HCT116 (cell line): ENCODE data around the gene DOCK11. TPM values are rescaled to one million over a fixed set of nuclear protein-coding genes. Genes with fewer than 3 reads are reported as not detected.

Experiments used
- ATAC-seq: fragments of 200-7000 bp; cut with Tn5 transposase; 2 replicates; pipeline ENCODE4 v1.9.1; 2020; ENCODE audit warnings: mild to moderate bottlenecking, moderate library complexity
- BruUV-seq: library from RNA; stranded (reverse); fragments of 400-500 nt; replicated peaks from 2 replicates; lab custom pipeline; 2021; lab: Mats Ljungman, UMichigan
- CTCF ChIA-PET: fragments of 300-600 bp; sonication (Branson Sonifier 250); formaldehyde crosslinking; loops from one replicate; lab custom pipeline; 2021; ENCODE audit warnings: antibody characterized with exemption; lab: Charles Lee
- POLR2A ChIA-PET: fragments of 300-600, 350-600 bp; sonication (Branson Sonifier 250); formaldehyde crosslinking; loops from one replicate; lab custom pipeline; 2021; ENCODE audit warnings: antibody characterized with exemption; lab: Charles Lee
- RAD21 ChIA-PET, 2 experiments: fragments of 300-600 bp; sonication (Branson Sonifier 250); formaldehyde crosslinking; loops; one replicate each; lab custom pipeline; 2023; ENCODE audit warnings: low total read pairs in 2 of 2; ENCODE audit not compliant: uncharacterized antibody in 2 of 2, unreplicated experiment in 2 of 2, low non-redundant PET in 1 of 2; lab: Charles Lee
- DNase-seq: peaks from one replicate; pipeline ENCODE4 v3.0.0-alpha.2; 2010; ENCODE audit warnings: low read depth, low spot score
- H2AFZ ChIP-seq: fragments of 200-600 bp; shearing (Covaris generic), sonication (generic); 2 replicates; pipeline ENCODE4 v1.6.1; 2017; ENCODE audit warnings: low read depth, mixed run types, mixed read lengths, antibody characterized with exemption, low read length; ENCODE audit not compliant: poor library complexity, severe bottlenecking
- H3K27ac ChIP-seq: 2 replicates; pipeline ENCODE4 v1.5.1; 2012; ENCODE audit warnings: low read depth, low read length
- H3K27me3 ChIP-seq: fragments of 200-600 bp; sonication (generic); 2 replicates; pipeline ENCODE4 v1.6.1; 2016; ENCODE audit warnings: mixed run types, low read length, mixed read lengths; ENCODE audit not compliant: insufficient read depth
- H3K36me3 ChIP-seq, 2 experiments: fragments of 200-500 bp in 1 of 2; fragments of 200-600 bp in 1 of 2; sonication (Bioruptor generic) in 1 of 2; sonication (generic) in 1 of 2; 2 replicates each; pipeline versions ENCODE4 v1.5.1 to v1.6.1; 2014 to 2016; ENCODE audit warnings: low read length in 2 of 2, inconsistent platforms in 1 of 2, mixed read lengths in 1 of 2, mixed run types in 1 of 2; ENCODE audit not compliant: insufficient read depth in 2 of 2, control insufficient read depth in 1 of 2
- H3K4me1 ChIP-seq, 2 experiments: fragments of 200-600 bp in 1 of 2; sonication (generic) in 1 of 2; 2 replicates each; pipeline versions ENCODE4 v1.5.1 to v1.6.1; 2012 to 2017; ENCODE audit warnings: low read length in 2 of 2, inconsistent platforms in 1 of 2, mild to moderate bottlenecking in 1 of 2, mixed read lengths in 1 of 2, mixed run types in 1 of 2, moderate library complexity in 1 of 2; ENCODE audit not compliant: insufficient read depth in 2 of 2, control insufficient read depth in 1 of 2
- H3K4me2 ChIP-seq: fragments of 200-600 bp; sonication (generic); 2 replicates; pipeline ENCODE4 v1.6.1; 2017; ENCODE audit warnings: mixed run types, low read length, mixed read lengths
- H3K4me3 ChIP-seq, 2 experiments: fragments of 200-600 bp in 1 of 2; sonication (generic) in 1 of 2; replicated peaks in 1 of 2; 2 replicates each; pipeline ENCODE4 v1.5.1; 2011 to 2016; ENCODE audit warnings: low read length in 2 of 2, control low read depth in 1 of 2, low read depth in 1 of 2, mild to moderate bottlenecking in 1 of 2, mixed read lengths in 1 of 2, mixed run types in 1 of 2
- H3K79me2 ChIP-seq: fragments of 200-600 bp; sonication (generic); 2 replicates; pipeline ENCODE4 v1.6.1; 2017; ENCODE audit warnings: mild to moderate bottlenecking, mixed run types, low read length, moderate library complexity, mixed read lengths; ENCODE audit not compliant: insufficient read depth
- H3K9ac ChIP-seq: fragments of 200-600 bp; sonication (generic); 2 replicates; pipeline ENCODE4 v1.6.1; 2016; ENCODE audit warnings: low read length, mixed read lengths
- H3K9me2 ChIP-seq: fragments of 200-600 bp; sonication (generic), shearing (Covaris generic); 2 replicates; pipeline ENCODE4 v1.6.1; 2017; ENCODE audit warnings: mixed run types, mild to moderate bottlenecking, moderate library complexity; ENCODE audit not compliant: insufficient read depth
- H3K9me3 ChIP-seq, 2 experiments: fragments of 200-500 bp in 1 of 2; fragments of 200-600 bp in 1 of 2; sonication (Bioruptor generic) in 1 of 2; sonication (generic) in 1 of 2; 2 replicates each; pipeline ENCODE4 v1.6.1; 2014 to 2017; ENCODE audit warnings: low read length in 2 of 2, mixed read lengths in 2 of 2, inconsistent platforms in 1 of 2, low read depth in 1 of 2, mild to moderate bottlenecking in 1 of 2, mixed run types in 1 of 2, moderate library complexity in 1 of 2; ENCODE audit not compliant: control insufficient read depth in 1 of 2, insufficient read depth in 1 of 2
- H4K20me1 ChIP-seq: fragments of 200-600 bp; sonication (generic), shearing (Covaris generic); 2 replicates; pipeline ENCODE4 v1.6.1; 2017; ENCODE audit warnings: mixed run types, mild to moderate bottlenecking, moderate library complexity; ENCODE audit not compliant: insufficient read depth
- CEBPB ChIP-seq: IDR thresholded peaks from 2 replicates; pipeline ENCODE4 v1.6.1; 2012; ENCODE audit warnings: low read depth
- EGR1 ChIP-seq: IDR thresholded peaks from 2 replicates; pipeline ENCODE4 v1.6.1; 2012; ENCODE audit warnings: low read depth
- EZH2 ChIP-seq: fragments of 200-600 bp; sonication (generic); IDR thresholded peaks from 2 replicates; pipeline ENCODE4 v1.6.1; 2017; ENCODE audit warnings: antibody characterized with exemption, mixed run types
- EZH2phosphoT487 ChIP-seq: fragments of 200-600 bp; IDR thresholded peaks from 2 replicates; pipeline ENCODE4 v1.6.1; 2018; ENCODE audit warnings: antibody characterized with exemption, borderline replicate concordance
- POLR2A ChIP-seq: IDR thresholded peaks from 2 replicates; pipeline ENCODE4 v1.7.0; 2011; ENCODE audit warnings: borderline replicate concordance; ENCODE audit not compliant: insufficient read depth, insufficient read length; ENCODE audit errors: extremely low read depth
- POLR2AphosphoS5 ChIP-seq: IDR thresholded peaks from 2 replicates; pipeline ENCODE4 v1.6.1; 2011; ENCODE audit warnings: mild to moderate bottlenecking, low read depth, low read length, moderate library complexity
- RAD21 ChIP-seq: IDR thresholded peaks from 2 replicates; pipeline ENCODE4 v1.6.1; 2012; ENCODE audit warnings: low read depth, mild to moderate bottlenecking
- SIN3A ChIP-seq: IDR thresholded peaks from 2 replicates; pipeline ENCODE4 v1.6.1; 2012; ENCODE audit warnings: low read depth
- YY1 ChIP-seq: IDR thresholded peaks from 2 replicates; pipeline ENCODE4 v1.6.1; 2011; ENCODE audit warnings: low read length, low read depth, moderate library complexity, mild to moderate bottlenecking; ENCODE audit not compliant: insufficient replicate concordance; ENCODE audit errors: extremely low read depth
- ZFX ChIP-seq: fragments of 450-650 bp; IDR thresholded peaks from 2 replicates; pipeline ENCODE4 v1.6.1; 2017
- ZNF274 ChIP-seq: fragments of 200-500 bp; sonication (Bioruptor generic); IDR thresholded peaks from 2 replicates; pipeline ENCODE4 v1.6.1; 2014; ENCODE audit warnings: mild to moderate bottlenecking, low read depth, low read length, inconsistent platforms
- intact Hi-C: fragments of 100-400 bp; cut with micrococcal nuclease; formaldehyde crosslinking; loops from 2 replicates; pipeline ENCODE4 v1.10.0; 2022
- total RNA-seq: library from RNA; stranded (reverse); gene quantifications from one replicate; pipeline ENCODE4 v1.2.1, GENCODE V29; 2021; ENCODE audit not compliant: unreplicated experiment
- TF ChIP-seq, protein P1 (sequence below): IDR thresholded peaks from 2 replicates; pipeline ENCODE4 v1.6.1; 2012
- TF ChIP-seq, protein P2 (sequence below), 3 experiments: fragments of 200-600 bp in 1 of 3; sonication (generic) in 1 of 3; IDR thresholded peaks in 2 of 3; conservative IDR thresholded peaks in 1 of 3; 2 replicates each; pipeline ENCODE4 v1.5.1; 2012 to 2017; ENCODE audit warnings: low read depth in 2 of 3, low read length in 2 of 3, antibody characterized with exemption in 1 of 3, borderline replicate concordance in 1 of 3, control low read depth in 1 of 3, mild to moderate bottlenecking in 1 of 3, mixed read lengths in 1 of 3, mixed run types in 1 of 3, moderate library complexity in 1 of 3; ENCODE audit not compliant: insufficient read depth in 1 of 3
- TF ChIP-seq, protein P3 (sequence below): IDR thresholded peaks from 2 replicates; pipeline ENCODE4 v1.6.1; 2012

The DOCK11 gene
- total RNA-seq, 1 experiment from 2014 or later: 0.59 TPM

DNA sequence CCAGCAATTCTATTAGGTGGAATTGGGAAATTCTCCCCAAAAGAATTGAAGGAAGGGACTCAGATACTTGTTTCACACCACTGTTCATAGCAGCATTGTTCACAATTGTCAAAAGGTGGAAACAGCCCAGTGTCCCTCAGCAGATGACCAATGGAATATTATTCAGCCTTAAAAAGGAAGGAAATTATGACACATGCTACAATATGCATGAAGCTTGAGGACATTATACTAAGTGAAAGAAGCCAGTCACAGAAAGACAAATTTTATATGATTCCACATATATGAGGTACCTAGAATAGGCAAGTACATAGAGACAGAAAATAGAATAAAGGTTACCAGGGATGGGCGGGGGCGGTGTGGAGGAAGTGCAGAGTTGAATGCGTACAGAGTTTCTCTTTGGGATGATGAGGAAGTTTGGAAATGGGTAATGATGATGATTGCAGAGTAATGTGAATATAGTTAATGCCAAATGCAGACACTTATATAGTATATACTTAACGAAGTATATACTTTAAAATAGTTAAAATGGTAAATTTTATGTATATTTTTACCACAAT lies 29.6 kb downstream of the DOCK11 start (continued):
- TF ChIP-seq, protein P1, sequence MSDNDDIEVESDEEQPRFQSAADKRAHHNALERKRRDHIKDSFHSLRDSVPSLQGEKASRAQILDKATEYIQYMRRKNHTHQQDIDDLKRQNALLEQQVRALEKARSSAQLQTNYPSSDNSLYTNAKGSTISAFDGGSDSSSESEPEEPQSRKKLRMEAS: no peak
- TF ChIP-seq EZH2: no peak

DNA sequence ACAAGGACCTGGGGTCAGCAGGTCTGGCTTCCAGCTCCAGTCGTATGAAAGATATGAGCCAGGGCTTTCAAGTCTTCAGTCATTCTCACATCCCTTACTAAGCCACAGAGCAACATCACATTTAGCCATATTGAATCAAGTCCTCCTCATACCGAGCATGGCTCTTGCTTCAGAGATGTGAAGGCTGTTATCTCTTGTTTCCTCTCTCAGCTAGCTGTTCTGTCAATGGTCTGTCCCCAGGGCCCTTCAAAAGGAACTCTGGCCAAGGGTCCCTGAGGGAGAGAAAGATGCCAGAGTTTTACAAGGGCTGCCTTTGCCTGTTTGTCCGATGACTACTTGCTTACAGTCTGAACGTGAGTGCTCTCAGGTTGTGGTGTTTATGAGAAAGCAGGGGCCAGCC lies 30.5 kb downstream of the DOCK11 start:
- Histone ChIP-seq H4K20me1 (no peaks in the 10 kb centered on the region), H3K9me3 (no peaks in the 10 kb centered on the region), H3K79me2 (no peaks in the 10 kb centered on the region), H3K27ac (no peak overlapping the region), H3K4me3 (no peak overlapping the region), H3K9me2 (no peaks in the 10 kb centered on the region), H3K27me3 (no peaks in the 10 kb centered on the region), H3K4me1 (no peaks in the 10 kb centered on the region), H3K9ac (no peak overlapping the region), H2AFZ (no peak overlapping the region), H3K36me3 (no peaks in the 10 kb centered on the region), H3K4me2 (no peak overlapping the region)
- no TSS peak for BruUV-seq
- ChIA-PET POLR2A (no interaction called here), CTCF (no interaction called here), RAD21 (no interaction called here)
- ATAC-seq (no peak), DNase-seq (no peak)
- intact Hi-C loops: no loop called here
- TF ChIP-seq SIN3A (no peak), EGR1 (no peak), ZNF274 (no peak), CEBPB (no peak), POLR2A (no peak), POLR2AphosphoS5 (no peak), RAD21 (no peak), EZH2phosphoT487 (no peak), EZH2 (no peak), YY1 (no peak), ZFX (no peak)
- TF ChIP-seq, protein P2, sequence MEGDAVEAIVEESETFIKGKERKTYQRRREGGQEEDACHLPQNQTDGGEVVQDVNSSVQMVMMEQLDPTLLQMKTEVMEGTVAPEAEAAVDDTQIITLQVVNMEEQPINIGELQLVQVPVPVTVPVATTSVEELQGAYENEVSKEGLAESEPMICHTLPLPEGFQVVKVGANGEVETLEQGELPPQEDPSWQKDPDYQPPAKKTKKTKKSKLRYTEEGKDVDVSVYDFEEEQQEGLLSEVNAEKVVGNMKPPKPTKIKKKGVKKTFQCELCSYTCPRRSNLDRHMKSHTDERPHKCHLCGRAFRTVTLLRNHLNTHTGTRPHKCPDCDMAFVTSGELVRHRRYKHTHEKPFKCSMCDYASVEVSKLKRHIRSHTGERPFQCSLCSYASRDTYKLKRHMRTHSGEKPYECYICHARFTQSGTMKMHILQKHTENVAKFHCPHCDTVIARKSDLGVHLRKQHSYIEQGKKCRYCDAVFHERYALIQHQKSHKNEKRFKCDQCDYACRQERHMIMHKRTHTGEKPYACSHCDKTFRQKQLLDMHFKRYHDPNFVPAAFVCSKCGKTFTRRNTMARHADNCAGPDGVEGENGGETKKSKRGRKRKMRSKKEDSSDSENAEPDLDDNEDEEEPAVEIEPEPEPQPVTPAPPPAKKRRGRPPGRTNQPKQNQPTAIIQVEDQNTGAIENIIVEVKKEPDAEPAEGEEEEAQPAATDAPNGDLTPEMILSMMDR (IDR thresholded peaks at IDR 0.05 in 2 of 3, conservative IDR thresholded peaks at IDR 0.05 in 1 of 3; ENCODE audit: borderline replicate concordance in 1 of 3, insufficient read depth in 1 of 3, low read depth in 2 of 3, low read length in 2 of 3): no peak
- TF ChIP-seq, protein P3, sequence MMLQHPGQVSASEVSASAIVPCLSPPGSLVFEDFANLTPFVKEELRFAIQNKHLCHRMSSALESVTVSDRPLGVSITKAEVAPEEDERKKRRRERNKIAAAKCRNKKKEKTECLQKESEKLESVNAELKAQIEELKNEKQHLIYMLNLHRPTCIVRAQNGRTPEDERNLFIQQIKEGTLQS: no peak
